Parathyroid adenoma (tissue), 2 donors: ENCODE results near the gene ABHD10.

Source experiments
- H2AFZ ChIP-seq: fragments of 300-600 bp; sonication (generic); one replicate; pipeline ENCODE4 v1.7.0; 2017; ENCODE audit warnings: antibody characterized with exemption, mild to moderate bottlenecking
- H3K27ac ChIP-seq: fragments of 300-600 bp; sonication (generic); one replicate; pipeline ENCODE4 v1.7.0; 2017
- H3K27me3 ChIP-seq: fragments of 300-600 bp; sonication (generic); one replicate; pipeline ENCODE4 v1.7.0; 2017; ENCODE audit warnings: low read length; ENCODE audit not compliant: control insufficient read depth, insufficient read depth
- H3K36me3 ChIP-seq: fragments of 300-600 bp; sonication (generic); one replicate; pipeline ENCODE4 v1.7.0; 2017; ENCODE audit warnings: low read length; ENCODE audit not compliant: control insufficient read depth, insufficient read depth
- H3K4me1 ChIP-seq: fragments of 300-600 bp; sonication (generic); one replicate; pipeline ENCODE4 v1.7.0; 2017; ENCODE audit warnings: control low read depth
- H3K4me2 ChIP-seq: fragments of 300-600 bp; sonication (generic); one replicate; pipeline ENCODE4 v1.7.0; 2017; ENCODE audit warnings: low read length
- H3K4me3 ChIP-seq: fragments of 300-600 bp; sonication (generic); one replicate; pipeline ENCODE4 v1.7.0; 2017; ENCODE audit warnings: low read depth, low read length
- H3K79me2 ChIP-seq: fragments of 300-600 bp; sonication (generic); one replicate; pipeline ENCODE4 v1.7.0; 2017; ENCODE audit warnings: control low read depth
- H3K9ac ChIP-seq: fragments of 300-600 bp; sonication (generic); one replicate; pipeline ENCODE4 v1.7.0; 2017; ENCODE audit warnings: mild to moderate bottlenecking
- H3K9me3 ChIP-seq: fragments of 300-600 bp; sonication (generic); one replicate; pipeline ENCODE4 v1.7.0; 2017; ENCODE audit warnings: low read length; ENCODE audit not compliant: control insufficient read depth
- TF ChIP-seq, protein P1 (sequence below): fragments of 300-600 bp; sonication (generic); IDR thresholded peaks from one replicate; pipeline ENCODE4 v1.7.0; 2017; ENCODE audit warnings: antibody characterized with exemption, mild to moderate bottlenecking
- donor health status: primary hyperparathyroidism.

Gene ABHD10

GRCh38 chr3:112009670-112010069 lies 30.8 kb downstream of the ABHD10 start:
- H3K9me3 ChIP-seq: no peaks in the 10 kb centered on the region
- H3K79me2 ChIP-seq: no peaks in the 10 kb centered on the region
- H3K27ac ChIP-seq: no peak overlapping the region
- no peak overlapping the region for H3K9ac ChIP-seq
- no peak overlapping the region for H2AFZ ChIP-seq
- H3K4me1 ChIP-seq: no peaks in the 10 kb centered on the region
- no peaks in the 10 kb centered on the region for H3K27me3 ChIP-seq
- H3K36me3 ChIP-seq: no peaks in the 10 kb centered on the region
- H3K4me2 ChIP-seq: no peak overlapping the region
- H3K4me3 ChIP-seq: no peak overlapping the region
- TF ChIP-seq, protein P1, sequence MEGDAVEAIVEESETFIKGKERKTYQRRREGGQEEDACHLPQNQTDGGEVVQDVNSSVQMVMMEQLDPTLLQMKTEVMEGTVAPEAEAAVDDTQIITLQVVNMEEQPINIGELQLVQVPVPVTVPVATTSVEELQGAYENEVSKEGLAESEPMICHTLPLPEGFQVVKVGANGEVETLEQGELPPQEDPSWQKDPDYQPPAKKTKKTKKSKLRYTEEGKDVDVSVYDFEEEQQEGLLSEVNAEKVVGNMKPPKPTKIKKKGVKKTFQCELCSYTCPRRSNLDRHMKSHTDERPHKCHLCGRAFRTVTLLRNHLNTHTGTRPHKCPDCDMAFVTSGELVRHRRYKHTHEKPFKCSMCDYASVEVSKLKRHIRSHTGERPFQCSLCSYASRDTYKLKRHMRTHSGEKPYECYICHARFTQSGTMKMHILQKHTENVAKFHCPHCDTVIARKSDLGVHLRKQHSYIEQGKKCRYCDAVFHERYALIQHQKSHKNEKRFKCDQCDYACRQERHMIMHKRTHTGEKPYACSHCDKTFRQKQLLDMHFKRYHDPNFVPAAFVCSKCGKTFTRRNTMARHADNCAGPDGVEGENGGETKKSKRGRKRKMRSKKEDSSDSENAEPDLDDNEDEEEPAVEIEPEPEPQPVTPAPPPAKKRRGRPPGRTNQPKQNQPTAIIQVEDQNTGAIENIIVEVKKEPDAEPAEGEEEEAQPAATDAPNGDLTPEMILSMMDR: no peak

DNA sequence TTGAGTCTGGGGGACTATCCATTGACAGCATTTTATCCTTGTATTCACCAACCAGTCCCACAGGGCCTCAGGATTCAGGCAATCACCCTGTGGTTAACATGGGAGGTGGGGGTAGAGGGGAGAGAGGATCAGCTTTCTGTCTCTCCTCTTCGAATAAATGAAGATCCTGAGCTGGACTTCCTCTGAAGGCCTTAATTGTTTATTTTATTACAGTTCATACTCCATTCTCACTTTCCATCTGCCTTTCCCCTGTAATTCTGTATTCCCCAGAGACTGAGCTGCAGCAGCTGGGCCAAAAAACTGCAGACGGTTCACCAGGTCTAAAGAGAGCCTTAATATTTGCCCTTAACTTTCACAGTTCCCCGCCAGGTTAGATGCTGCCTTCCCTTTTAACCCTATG lies 31.8 kb downstream of the ABHD10 start:
- Histone ChIP-seq H3K4me1 (no peaks in the 10 kb centered on the region), H3K27ac (no peak overlapping the region), H3K9me3 (no peaks in the 10 kb centered on the region), H3K4me2 (no peak overlapping the region), H3K79me2 (no peaks in the 10 kb centered on the region), H3K4me3 (no peak overlapping the region), H2AFZ (no peak overlapping the region), H3K27me3 (no peaks in the 10 kb centered on the region), H3K36me3 (no peaks in the 10 kb centered on the region), H3K9ac (no peak overlapping the region)
- TF ChIP-seq, protein P1: no peak

GRCh38 chr3:112011376-112011940 lies 32.6 kb downstream of the ABHD10 start:
- Histone ChIP-seq H3K9ac (no peak overlapping the region), H3K27me3 (no peaks in the 10 kb centered on the region)

DNA sequence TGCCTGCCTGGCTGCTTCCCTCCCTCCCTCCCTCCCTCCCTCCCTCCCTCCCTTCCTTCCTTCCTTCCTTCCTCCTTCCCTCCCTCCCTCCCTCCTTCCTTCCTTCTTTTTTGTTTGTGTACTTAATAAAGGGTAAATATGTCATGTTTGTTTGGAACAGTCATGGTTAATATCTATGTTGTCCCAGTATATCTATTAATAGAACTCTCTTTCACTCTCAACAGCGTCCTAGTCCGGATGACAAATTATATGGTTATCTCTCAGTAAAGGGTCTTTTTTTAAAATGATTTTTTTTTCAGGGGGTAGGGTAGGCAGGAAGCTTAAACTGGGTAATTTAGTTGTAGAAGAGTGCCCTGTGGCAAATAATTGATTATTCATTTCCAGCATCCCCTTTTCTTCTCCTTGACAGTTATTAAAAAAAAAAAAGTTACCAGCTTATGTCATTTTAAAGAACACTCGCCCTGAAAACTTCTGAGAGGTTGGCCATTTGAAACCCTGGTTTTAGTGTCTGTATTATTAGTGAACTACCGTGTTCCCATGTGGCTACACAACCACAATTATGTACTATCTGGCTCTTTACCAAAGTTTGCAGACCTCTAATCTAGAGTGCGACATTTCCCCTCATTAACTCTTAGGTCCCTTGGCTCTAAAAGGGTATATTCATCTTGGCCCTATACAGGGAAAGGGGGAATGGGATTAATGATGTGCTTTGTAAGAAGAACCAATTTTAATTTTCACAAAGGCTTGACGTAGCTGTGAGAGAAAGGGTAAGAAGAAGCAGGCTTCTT lies 33.6 kb downstream of the ABHD10 start:
- Histone ChIP-seq H3K4me3 (no peak overlapping the region), H2AFZ (no peak overlapping the region), H3K36me3 (no peaks in the 10 kb centered on the region), H3K79me2 (no peaks in the 10 kb centered on the region), H3K27ac (no peak overlapping the region), H3K4me2 (no peak overlapping the region), H3K9me3 (no peaks in the 10 kb centered on the region), H3K27me3 (no peaks in the 10 kb centered on the region), H3K4me1 (no peaks in the 10 kb centered on the region), H3K9ac (no peak overlapping the region)
- TF ChIP-seq, protein P1: no peak

More at GRCh38 chr3:112011376-112011940, 32.6 kb downstream of the ABHD10 start:
- Histone ChIP-seq H3K4me2 (no peak overlapping the region), H3K4me3 (no peak overlapping the region), H3K27ac (no peak overlapping the region), H3K36me3 (no peaks in the 10 kb centered on the region), H3K79me2 (no peaks in the 10 kb centered on the region), H2AFZ (no peak overlapping the region), H3K4me1 (no peaks in the 10 kb centered on the region), H3K9me3 (no peaks in the 10 kb centered on the region)
- TF ChIP-seq, protein P1: no peak
